ENCODE measurements around the gene PROP1.

DNA sequence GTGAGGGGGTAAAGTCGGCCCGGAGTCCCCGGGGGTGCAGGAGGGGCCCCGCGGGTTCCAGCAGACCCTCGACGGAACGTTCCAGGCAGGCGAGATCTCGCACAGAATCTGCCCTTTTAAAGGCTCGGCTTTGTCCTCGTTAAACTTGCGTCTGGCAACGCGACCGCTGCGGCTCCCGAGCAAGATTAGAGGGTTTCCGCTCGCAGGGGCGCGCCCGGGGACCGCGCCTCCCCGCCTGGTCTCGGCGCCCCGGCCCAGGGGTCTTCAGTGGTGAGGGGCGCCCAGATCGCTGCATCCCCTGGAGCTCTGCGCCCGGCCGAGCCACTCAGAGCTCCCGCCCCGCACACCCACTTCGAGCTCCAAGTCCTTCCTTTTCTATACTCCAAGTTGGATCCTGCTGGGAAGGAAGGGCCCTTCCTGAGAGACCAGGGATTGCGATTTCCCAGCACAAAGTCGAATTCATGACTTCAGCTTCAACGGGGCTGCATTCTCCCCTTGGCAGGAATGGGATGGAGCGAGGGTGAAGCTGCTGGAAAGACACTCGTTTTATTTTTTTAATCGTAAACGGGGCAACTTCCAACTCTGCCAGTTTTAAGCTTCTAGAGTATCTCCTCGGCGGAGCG lies 11.3 kb downstream of the PROP1 start:
- TF ChIP-seq, protein P1, sequence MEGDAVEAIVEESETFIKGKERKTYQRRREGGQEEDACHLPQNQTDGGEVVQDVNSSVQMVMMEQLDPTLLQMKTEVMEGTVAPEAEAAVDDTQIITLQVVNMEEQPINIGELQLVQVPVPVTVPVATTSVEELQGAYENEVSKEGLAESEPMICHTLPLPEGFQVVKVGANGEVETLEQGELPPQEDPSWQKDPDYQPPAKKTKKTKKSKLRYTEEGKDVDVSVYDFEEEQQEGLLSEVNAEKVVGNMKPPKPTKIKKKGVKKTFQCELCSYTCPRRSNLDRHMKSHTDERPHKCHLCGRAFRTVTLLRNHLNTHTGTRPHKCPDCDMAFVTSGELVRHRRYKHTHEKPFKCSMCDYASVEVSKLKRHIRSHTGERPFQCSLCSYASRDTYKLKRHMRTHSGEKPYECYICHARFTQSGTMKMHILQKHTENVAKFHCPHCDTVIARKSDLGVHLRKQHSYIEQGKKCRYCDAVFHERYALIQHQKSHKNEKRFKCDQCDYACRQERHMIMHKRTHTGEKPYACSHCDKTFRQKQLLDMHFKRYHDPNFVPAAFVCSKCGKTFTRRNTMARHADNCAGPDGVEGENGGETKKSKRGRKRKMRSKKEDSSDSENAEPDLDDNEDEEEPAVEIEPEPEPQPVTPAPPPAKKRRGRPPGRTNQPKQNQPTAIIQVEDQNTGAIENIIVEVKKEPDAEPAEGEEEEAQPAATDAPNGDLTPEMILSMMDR (conservative IDR thresholded peaks at IDR 0.05; ENCODE audit: low read depth, low read length) = no peak
- TF ChIP-seq EZH2 (IDR thresholded peaks at IDR 0.05; ENCODE audit: borderline replicate concordance, low read depth, low read length, poor library complexity, severe bottlenecking) = peak; percentile 48
